ENCODE data around the gene ERFL.
A peak's percentile ranks its signal among the peaks of the same experiment; 100 is the strongest.

ERFL gene

DNA sequence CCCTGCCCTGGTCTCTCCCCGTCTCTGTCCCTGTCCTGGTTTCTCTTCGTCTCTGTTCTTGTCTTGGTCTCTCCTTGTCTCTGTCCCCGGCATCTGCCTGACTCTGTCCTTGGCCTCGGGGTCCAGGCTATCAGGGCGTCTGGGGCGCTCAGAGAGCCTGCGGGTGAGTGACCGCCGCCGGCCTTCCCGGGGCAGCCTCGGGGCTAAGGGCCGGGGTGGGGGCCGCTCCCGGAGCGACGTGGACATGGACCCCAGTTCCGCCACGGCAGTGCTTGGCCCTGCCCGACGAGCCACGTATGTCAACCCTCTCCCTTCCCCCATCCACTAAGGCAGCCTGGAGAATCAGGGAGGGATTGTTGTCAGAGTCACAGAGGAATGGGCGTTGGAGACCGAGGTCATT, 30.4 kb downstream of the ERFL start:
- no peak for DNase-seq (ENCODE audit: low read depth in 2 of 2)

GRCh38 chr19:41897181-41897580, 31.1 kb downstream of the ERFL start:
- no peak for DNase-seq (ENCODE audit: low read depth in 2 of 2)

DNA sequence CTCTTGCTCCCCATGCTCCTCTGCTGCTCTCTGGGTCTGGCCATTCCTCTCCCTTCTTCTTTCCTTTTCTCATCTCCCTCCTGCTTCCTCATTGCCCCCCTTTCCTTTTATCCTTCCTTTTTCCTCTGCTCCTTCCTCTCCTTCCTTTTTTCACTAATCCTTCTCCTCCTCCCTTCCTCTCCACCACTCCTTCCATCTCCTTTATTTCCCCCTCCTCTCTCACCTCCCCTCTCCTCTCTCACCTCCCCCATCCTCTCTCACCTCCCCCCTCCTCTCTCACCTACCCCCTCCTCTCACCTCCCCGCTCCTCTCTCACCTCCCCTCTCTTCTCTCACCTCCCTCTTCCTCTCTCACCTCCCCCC, 31.7 kb downstream of the ERFL start:
- DNase-seq (ENCODE audit: low read depth in 2 of 2): no peak

- no peak for DNase-seq (ENCODE audit: low read depth in 2 of 2)
These were observed 32.3 kb downstream of the ERFL start for GRCh38 chr19:41895745-41896580.

- no peak for DNase-seq (ENCODE audit: low read depth in 2 of 2)
These were observed 33.9 kb downstream of the ERFL start for GRCh38 chr19:41894350-41894749.

- no peak for DNase-seq (ENCODE audit: low read depth in 2 of 2)
These were observed 34.4 kb downstream of the ERFL start for GRCh38 chr19:41893899-41894298.

DNA sequence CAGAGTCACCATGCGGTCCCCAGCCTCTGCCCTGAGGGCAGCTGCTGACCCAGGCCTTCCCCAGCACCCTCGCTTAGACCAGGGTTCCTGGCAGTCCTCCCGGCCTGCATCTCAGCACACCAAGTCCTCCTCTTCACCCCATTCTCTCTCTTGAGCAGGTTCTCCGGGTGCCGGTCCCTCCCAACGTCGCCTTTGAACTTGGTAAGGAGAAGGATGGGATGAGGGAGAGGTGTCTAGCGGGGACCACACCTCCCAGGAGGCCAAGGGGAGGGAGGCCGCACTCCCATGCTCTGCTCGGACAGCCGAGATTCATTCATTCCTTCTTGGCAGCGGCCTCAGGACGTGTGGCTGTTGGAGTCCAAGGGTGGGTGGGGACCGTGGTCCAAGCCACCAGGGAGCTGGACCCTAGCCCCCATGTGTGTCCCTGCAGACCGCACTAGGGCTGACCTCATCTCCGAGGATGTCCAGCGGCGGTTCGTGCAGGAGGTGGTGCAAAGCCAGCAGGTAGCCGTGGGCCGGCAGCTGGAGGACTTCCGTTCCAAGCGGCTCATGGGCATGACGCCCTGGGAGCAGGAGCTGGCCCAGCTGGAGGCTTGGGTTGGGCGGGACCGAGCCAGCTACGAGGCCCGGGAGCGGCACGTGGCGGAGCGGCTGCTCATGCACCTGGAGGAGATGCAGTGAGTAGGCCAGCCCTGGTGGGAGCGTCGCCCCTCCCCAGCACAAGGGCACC, 35.9 kb downstream of the ERFL start:
- no peak for DNase-seq (ENCODE audit: low read depth in 2 of 2)

GRCh38 chr19:41890936-41891335, 37.3 kb downstream of the ERFL start:
- no peak for DNase-seq (ENCODE audit: low read depth in 2 of 2)

GRCh38 chr19:41889896-41890295, 38.4 kb downstream of the ERFL start:
- no peak for DNase-seq (ENCODE audit: low read depth in 2 of 2)

- no peak for DNase-seq (ENCODE audit: low read depth in 2 of 2)
These were observed 39.3 kb downstream of the ERFL start for GRCh38 chr19:41888926-41889325.

- no peak for DNase-seq (ENCODE audit: low read depth in 2 of 2)
These were observed 40.4 kb downstream of the ERFL start for GRCh38 chr19:41887711-41888382.

GRCh38 chr19:41886761-41887710, 41.2 kb downstream of the ERFL start:
- no peak for DNase-seq (ENCODE audit: low read depth in 2 of 2)

DNA sequence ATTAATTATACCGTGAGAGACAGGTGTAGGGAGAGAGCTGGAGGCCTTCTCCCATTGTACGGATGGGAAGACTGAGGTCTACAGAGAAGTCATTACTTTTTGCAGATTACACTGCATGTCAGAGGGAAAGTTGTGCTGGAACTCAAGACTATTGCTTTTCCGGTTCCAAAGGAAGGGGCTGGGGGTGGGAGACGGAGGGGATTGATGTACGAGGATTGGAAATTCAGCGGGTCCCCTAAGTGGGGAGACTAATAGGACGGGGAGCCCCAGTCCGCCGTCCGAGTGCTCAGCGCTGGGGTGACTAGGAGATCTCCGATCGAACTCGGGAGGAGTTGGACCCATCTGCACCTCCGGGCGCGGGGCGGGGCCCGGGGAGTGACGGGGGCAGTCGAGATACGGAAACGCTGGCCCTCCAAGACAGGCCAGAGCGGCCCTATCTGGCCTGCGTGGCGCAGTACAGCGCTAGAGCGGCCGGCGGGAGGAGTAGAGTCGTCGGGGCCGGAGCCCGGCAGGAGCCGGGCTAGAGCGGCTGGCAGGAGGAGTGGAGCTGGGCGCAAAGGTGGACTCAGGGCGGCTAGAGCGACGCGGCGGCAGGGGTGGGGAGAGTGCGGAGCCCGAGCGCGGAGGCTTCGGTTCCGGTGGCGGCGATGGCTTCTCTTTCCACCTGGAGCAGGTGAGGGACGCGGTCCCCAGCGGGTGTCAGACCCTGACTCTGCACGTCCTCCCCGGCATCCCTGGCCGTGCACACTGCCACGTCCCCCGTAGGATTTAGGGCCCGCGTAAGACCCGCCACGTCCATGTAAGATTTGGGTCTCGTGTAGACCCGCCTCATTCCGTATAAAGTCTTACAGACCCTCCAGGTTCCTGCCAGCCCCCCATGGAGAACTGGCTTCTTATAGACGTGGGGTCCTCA, 44.2 kb downstream of the ERFL start:
- DNase-seq (ENCODE audit: low read depth in 2 of 2): peak; percentile 91 to 92

DNA sequence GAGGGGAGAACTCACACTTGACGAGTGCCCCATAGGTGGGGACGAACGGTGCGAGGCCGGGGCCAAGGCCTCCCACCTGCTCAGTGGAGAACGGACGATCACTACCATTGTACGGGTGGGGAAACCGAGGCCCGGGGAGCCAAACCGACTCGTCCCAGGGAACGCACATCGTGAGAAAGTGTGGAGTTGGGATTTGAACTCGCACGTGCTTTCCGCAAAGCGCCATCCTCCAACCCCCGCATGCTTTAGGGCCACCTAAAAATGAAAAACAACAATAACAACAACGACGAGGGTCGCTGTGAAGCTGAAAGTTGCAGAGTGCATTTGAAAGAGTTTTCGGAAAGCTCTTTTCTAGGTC, 44.8 kb downstream of the ERFL start:
- no peak for DNase-seq (ENCODE audit: low read depth in 2 of 2)

- DNase-seq (ENCODE audit: low read depth in 2 of 2): no peak
These were observed 45.4 kb downstream of the ERFL start, which contains the start of gene ARHGEF1 for GRCh38 chr19:41882568-41883462. ARHGEF1 (plus strand) TSS chr19:41883184; CDS start chr19:41888083, 4,899 bp downstream.

- DNase-seq (ENCODE audit: low read depth in 2 of 2): no peak
These were observed 47.9 kb downstream of the ERFL start for GRCh38 chr19:41880329-41880708.

DNA sequence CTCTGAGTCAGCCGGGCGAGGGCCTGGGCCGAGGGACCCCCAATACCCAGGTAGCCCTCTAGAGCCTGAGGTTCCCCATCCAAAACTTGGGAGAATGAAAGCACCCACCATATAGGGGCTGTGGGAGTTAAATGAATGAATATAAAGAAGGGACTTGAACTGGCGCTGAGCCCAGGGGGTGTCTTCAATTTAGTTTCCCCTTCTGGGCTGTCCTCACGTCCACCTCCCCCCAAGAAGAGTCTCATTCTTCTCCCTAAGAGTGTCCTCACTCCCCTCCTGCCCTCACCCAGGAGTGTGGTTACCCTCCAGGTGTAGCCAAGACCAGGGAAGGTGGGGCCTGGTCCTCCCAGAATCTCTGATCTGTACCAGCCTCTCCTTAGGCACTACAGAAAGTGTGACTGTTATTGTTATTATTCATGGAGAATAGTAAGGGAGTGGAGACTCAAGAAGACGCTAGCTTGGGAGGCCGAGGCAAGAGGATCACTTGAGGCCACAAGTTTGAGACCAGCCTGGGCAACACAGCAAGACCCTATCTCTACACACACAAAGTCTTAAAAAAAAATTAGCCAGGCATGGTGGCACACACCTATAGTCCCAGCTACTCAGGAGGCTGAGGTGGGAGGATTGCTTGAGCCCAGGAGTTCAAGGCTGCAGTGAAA, 48.5 kb downstream of the ERFL start:
- DNase-seq (ENCODE audit: low read depth in 2 of 2): no peak

DNA sequence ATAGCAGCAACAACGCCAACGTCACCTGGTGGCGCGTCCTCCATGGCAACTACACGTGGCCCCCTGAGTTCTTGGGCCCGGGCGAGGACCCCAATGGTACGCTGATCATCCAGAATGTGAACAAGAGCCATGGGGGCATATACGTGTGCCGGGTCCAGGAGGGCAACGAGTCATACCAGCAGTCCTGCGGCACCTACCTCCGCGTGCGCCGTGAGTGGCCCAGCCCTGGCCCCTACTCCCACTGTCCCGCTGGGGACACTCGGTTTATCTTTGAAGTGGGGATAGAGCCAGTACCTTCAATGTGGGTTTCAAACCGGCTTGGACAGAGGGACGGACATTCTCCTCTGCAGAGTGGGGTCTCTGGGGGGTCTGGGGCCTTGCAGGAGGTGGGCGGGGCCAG, 49.2 kb downstream of the ERFL start:
- no peak for DNase-seq (ENCODE audit: low read depth in 2 of 2)

All from fibroblast of skin of left quadriceps (primary cell).